K562 (cell line): ENCODE measurements around the gene MYMX. TPM values are rescaled to one million over a fixed set of nuclear protein-coding genes. Genes with fewer than 3 reads are reported as not detected.

Experiments used
- CBX1 ChIP-seq: sonication (generic); IDR thresholded peaks from 2 replicates; pipeline ENCODE4 v1.6.1; 2016; ENCODE audit warnings: antibody characterized with exemption, low read depth, mild to moderate bottlenecking
- CCNT2 ChIP-seq: IDR thresholded peaks from 2 replicates; pipeline ENCODE4 v1.6.1; 2011; ENCODE audit warnings: borderline replicate concordance, low read depth, mild to moderate bottlenecking, moderate library complexity, mixed read lengths, low read length; ENCODE audit not compliant: insufficient read length; ENCODE audit errors: extremely low read depth
- HLTF ChIP-seq: fragments of 450-650 bp; IDR thresholded peaks from 2 replicates; pipeline ENCODE4 v1.6.1; 2016
- JUND ChIP-seq, 2 experiments: IDR thresholded peaks; 2 replicates in 1 of 2; 3 replicates in 1 of 2; pipeline ENCODE4 v1.6.1; 2011; ENCODE audit warnings: borderline replicate concordance in 2 of 2, low read depth in 2 of 2, low read length in 2 of 2, improper control_type of control experiment in 1 of 2, missing biosample characterization in 1 of 2, missing genetic modification characterization in 1 of 2, missing genetic modification reagents in 1 of 2
- KLF13 ChIP-seq: fragments of 450-650 bp; IDR thresholded peaks from 2 replicates; pipeline ENCODE4 v1.6.1; 2016; ENCODE audit warnings: missing genetic modification characterization, low read depth, mild to moderate bottlenecking, missing compliant biosample characterization, moderate library complexity, borderline replicate concordance
- PHF20 ChIP-seq: fragments of 450-650 bp; IDR thresholded peaks from 2 replicates; pipeline ENCODE4 v1.6.1; 2018; ENCODE audit not compliant: partially characterized antibody
- PHF21A ChIP-seq: fragments of 450-650 bp; IDR thresholded peaks from 2 replicates; pipeline ENCODE4 v1.6.1; 2017; ENCODE audit warnings: low read depth, borderline replicate concordance
- RBM34 ChIP-seq: fragments of 200-400 bp; formaldehyde crosslinking; IDR thresholded peaks from 2 replicates; pipeline ENCODE4 v1.6.1; 2018; ENCODE audit warnings: low read length, borderline replicate concordance; ENCODE audit not compliant: insufficient read depth
- SUPT5H ChIP-seq: fragments of 450-650 bp; IDR thresholded peaks from 2 replicates; pipeline ENCODE4 v1.6.1; 2016
- TBP ChIP-seq: optimal IDR thresholded peaks from 2 replicates; pipeline ENCODE3; 2011; ENCODE audit warnings: low read depth, low read length, improper control_type of control experiment
- YY1 ChIP-seq, 3 experiments: IDR thresholded peaks; 2 replicates each; pipeline ENCODE4 v1.6.1; 2011; ENCODE audit warnings: low read length in 2 of 3, mild to moderate bottlenecking in 2 of 3, moderate library complexity in 2 of 3, borderline replicate concordance in 1 of 3, control low read depth in 1 of 3, low read depth in 1 of 3; ENCODE audit not compliant: insufficient read depth in 3 of 3, insufficient replicate concordance in 2 of 3, control insufficient read depth in 1 of 3, insufficient read length in 1 of 3; ENCODE audit errors: extremely low read depth in 1 of 3
- polyA plus RNA-seq, 8 experiments: library from polyadenylated mRNA; depleted of rRNA in 4 of 8; stranded (reverse) in 5 of 8; unstranded in 3 of 8; fragments of >200 nt; fragmentation: Nextera tagmentation in 2 of 8; fragmentation: Illumina TruSeq in 1 of 8; extraction: Ambion mirVana in 2 of 8; extraction: Trizol in 1 of 8; gene quantifications; 2 replicates each; pipeline versions ENCODE4 v1.2.1 to v1.2.3, GENCODE V29; 2011 to 2014; ENCODE audit warnings: inconsistent platforms in 1 of 8, missing spikeins in 1 of 8
- total RNA-seq, 7 experiments: library from RNA; depleted of rRNA in 6 of 7; stranded (reverse); fragments of >200 nt in 6 of 7; fragmentation: Illumina TruSeq in 2 of 7; extraction: Trizol in 2 of 7; gene quantifications; 2 replicates each; pipeline versions ENCODE4 v1.2.1 to v1.2.3, GENCODE V29; 2011 to 2021; ENCODE audit warnings: low replicate concordance in 1 of 7
- TF ChIP-seq, protein P1 (sequence below): fragments of 450-650 bp; IDR thresholded peaks from 2 replicates; pipeline ENCODE4 v1.6.1; 2018; ENCODE audit not compliant: partially characterized antibody
- TF ChIP-seq, protein P2 (sequence below): sonication (generic); formaldehyde crosslinking; IDR thresholded peaks from 2 replicates; pipeline ENCODE4 v1.8.0; 2022; ENCODE audit warnings: mild to moderate bottlenecking, missing genetic modification reagents
- TF ChIP-seq, protein P3 (sequence below), 3 experiments: IDR thresholded peaks in 2 of 3; conservative IDR thresholded peaks in 1 of 3; 2 replicates each; pipeline ENCODE4 v1.5.1; 2011 to 2012; ENCODE audit warnings: low read length in 3 of 3, mild to moderate bottlenecking in 3 of 3, control low read depth in 2 of 3, improper control_type of control experiment in 1 of 3, inconsistent platforms in 1 of 3, low read depth in 1 of 3, mixed read lengths in 1 of 3, moderate library complexity in 1 of 3; ENCODE audit not compliant: insufficient read depth in 2 of 3

Gene MYMX
- total and polyA plus RNA-seq, 9 of the 15 experiments (the other 6 are each of a cell fraction or from before 2014, with no cell fraction given) = 0.12 TPM; not detected in 8

DNA sequence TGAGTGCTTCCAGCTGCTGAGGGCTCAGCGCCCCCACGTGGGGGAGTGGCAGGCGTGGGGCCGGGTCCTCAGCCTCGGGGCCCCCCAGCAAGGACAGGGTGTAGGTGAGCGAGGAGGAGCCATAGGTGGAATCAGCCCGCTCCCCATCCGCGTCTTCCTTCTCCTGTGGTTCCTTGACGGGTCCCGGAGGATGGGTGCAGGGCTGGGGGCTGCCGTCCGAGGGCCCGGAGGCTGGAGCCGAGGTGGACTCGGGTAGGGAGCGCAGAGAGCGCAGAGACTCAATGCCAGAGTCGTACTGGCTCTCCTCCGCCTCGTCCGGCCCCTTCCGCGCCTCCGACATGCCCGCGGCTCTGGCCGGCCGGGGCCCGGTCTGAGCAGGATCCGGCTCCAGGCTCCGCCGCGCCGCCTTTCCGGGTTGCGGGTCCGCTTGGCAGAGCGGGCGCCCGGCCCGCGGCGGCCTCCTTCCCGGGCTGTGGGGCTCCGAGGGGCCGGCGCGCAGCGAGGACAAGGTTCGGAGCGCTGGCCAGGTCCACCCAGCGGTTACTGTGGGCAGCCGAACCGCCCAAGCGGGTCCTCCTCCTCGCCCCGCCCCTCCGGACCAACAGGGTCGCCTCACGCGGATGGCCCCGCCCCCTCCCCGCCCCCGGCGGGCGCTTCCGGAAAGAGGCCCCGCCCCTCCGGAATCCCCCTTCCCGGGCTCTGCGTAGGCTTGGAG, 48.4 kb downstream of the MYMX start, which contains the start of gene NFKBIE (continued):
- peak; percentile 89 for TF ChIP-seq PHF21A
- TF ChIP-seq RBM34 = 0 out of 2 replicates have a peak, but pooled peaks have one; percentile 35
- TF ChIP-seq, protein P1, sequence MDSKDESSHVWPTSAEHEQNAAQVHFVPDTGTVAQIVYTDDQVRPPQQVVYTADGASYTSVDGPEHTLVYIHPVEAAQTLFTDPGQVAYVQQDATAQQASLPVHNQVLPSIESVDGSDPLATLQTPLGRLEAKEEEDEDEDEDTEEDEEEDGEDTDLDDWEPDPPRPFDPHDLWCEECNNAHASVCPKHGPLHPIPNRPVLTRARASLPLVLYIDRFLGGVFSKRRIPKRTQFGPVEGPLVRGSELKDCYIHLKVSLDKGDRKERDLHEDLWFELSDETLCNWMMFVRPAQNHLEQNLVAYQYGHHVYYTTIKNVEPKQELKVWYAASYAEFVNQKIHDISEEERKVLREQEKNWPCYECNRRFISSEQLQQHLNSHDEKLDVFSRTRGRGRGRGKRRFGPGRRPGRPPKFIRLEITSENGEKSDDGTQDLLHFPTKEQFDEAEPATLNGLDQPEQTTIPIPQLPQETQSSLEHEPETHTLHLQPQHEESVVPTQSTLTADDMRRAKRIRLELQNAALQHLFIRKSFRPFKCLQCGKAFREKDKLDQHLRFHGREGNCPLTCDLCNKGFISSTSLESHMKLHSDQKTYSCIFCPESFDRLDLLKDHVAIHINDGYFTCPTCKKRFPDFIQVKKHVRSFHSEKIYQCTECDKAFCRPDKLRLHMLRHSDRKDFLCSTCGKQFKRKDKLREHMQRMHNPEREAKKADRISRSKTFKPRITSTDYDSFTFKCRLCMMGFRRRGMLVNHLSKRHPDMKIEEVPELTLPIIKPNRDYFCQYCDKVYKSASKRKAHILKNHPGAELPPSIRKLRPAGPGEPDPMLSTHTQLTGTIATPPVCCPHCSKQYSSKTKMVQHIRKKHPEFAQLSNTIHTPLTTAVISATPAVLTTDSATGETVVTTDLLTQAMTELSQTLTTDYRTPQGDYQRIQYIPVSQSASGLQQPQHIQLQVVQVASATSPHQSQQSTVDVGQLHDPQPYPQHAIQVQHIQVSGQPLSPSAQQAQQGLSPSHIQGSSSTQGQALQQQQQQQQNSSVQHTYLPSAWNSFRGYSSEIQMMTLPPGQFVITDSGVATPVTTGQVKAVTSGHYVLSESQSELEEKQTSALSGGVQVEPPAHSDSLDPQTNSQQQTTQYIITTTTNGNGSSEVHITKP = no peak
- TF ChIP-seq TBP = peak; percentile 43
- peak; percentile 12 for TF ChIP-seq JUND (IDR thresholded peaks at IDR 0.05; ENCODE audit: borderline replicate concordance, low read depth, low read length)
- TF ChIP-seq JUND (tag; IDR thresholded peaks at IDR 0.05; ENCODE audit: borderline replicate concordance, low read depth, low read length) = no peak
- TF ChIP-seq YY1 (IDR thresholded peaks at IDR 0.05; ENCODE audit: borderline replicate concordance in 1 of 3, control insufficient read depth in 1 of 3, extremely low read depth in 1 of 3, insufficient read depth in 3 of 3, insufficient read length in 1 of 3, insufficient replicate concordance in 2 of 3, low read depth in 1 of 3, low read length in 2 of 3) = peak in 2 of 3 experiments; percentile 31 to 36
- 0 out of 2 replicates have a peak, but pooled peaks have one; percentile 22 for TF ChIP-seq HLTF
- 0 out of 2 replicates have a peak, but pooled peaks have one; percentile 35 for TF ChIP-seq CBX1
- TF ChIP-seq CCNT2 = peak; percentile 78
- TF ChIP-seq SUPT5H = no peak
- 0 out of 2 replicates have a peak, but pooled peaks have one; percentile 18 for TF ChIP-seq KLF13
- TF ChIP-seq, protein P2, sequence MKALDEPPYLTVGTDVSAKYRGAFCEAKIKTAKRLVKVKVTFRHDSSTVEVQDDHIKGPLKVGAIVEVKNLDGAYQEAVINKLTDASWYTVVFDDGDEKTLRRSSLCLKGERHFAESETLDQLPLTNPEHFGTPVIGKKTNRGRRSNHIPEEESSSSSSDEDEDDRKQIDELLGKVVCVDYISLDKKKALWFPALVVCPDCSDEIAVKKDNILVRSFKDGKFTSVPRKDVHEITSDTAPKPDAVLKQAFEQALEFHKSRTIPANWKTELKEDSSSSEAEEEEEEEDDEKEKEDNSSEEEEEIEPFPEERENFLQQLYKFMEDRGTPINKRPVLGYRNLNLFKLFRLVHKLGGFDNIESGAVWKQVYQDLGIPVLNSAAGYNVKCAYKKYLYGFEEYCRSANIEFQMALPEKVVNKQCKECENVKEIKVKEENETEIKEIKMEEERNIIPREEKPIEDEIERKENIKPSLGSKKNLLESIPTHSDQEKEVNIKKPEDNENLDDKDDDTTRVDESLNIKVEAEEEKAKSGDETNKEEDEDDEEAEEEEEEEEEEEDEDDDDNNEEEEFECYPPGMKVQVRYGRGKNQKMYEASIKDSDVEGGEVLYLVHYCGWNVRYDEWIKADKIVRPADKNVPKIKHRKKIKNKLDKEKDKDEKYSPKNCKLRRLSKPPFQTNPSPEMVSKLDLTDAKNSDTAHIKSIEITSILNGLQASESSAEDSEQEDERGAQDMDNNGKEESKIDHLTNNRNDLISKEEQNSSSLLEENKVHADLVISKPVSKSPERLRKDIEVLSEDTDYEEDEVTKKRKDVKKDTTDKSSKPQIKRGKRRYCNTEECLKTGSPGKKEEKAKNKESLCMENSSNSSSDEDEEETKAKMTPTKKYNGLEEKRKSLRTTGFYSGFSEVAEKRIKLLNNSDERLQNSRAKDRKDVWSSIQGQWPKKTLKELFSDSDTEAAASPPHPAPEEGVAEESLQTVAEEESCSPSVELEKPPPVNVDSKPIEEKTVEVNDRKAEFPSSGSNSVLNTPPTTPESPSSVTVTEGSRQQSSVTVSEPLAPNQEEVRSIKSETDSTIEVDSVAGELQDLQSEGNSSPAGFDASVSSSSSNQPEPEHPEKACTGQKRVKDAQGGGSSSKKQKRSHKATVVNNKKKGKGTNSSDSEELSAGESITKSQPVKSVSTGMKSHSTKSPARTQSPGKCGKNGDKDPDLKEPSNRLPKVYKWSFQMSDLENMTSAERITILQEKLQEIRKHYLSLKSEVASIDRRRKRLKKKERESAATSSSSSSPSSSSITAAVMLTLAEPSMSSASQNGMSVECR (CRISPR knock-in tag) = peak; percentile 41
- TF ChIP-seq PHF20 = peak; percentile 44
- TF ChIP-seq, protein P3, sequence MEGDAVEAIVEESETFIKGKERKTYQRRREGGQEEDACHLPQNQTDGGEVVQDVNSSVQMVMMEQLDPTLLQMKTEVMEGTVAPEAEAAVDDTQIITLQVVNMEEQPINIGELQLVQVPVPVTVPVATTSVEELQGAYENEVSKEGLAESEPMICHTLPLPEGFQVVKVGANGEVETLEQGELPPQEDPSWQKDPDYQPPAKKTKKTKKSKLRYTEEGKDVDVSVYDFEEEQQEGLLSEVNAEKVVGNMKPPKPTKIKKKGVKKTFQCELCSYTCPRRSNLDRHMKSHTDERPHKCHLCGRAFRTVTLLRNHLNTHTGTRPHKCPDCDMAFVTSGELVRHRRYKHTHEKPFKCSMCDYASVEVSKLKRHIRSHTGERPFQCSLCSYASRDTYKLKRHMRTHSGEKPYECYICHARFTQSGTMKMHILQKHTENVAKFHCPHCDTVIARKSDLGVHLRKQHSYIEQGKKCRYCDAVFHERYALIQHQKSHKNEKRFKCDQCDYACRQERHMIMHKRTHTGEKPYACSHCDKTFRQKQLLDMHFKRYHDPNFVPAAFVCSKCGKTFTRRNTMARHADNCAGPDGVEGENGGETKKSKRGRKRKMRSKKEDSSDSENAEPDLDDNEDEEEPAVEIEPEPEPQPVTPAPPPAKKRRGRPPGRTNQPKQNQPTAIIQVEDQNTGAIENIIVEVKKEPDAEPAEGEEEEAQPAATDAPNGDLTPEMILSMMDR (IDR thresholded peaks at IDR 0.05 in 2 of 3, conservative IDR thresholded peaks at IDR 0.05 in 1 of 3; ENCODE audit: insufficient read depth in 2 of 3, low read depth in 1 of 3, low read length in 3 of 3) = peak; percentile 62 to 74 (median 65)
